Hematopoietic multipotent progenitor cell treated with erythropoietin and hydrocortisone succinate and interleukin-3 and kit ligand, for 17 days (in vitro differentiated cells): ENCODE measurements around the gene CEP72.
"Not testable (repeated sequence)": the region's sequence is repeated elsewhere in the genome, so short reads cannot be mapped to it uniquely, and the experiment has no call there.

Source experiments
- DNase-seq: peaks from one replicate; pipeline ENCODE4 v3.0.0-alpha.2; 2015; ENCODE audit warnings: low spot score

CEP72 gene

DNA sequence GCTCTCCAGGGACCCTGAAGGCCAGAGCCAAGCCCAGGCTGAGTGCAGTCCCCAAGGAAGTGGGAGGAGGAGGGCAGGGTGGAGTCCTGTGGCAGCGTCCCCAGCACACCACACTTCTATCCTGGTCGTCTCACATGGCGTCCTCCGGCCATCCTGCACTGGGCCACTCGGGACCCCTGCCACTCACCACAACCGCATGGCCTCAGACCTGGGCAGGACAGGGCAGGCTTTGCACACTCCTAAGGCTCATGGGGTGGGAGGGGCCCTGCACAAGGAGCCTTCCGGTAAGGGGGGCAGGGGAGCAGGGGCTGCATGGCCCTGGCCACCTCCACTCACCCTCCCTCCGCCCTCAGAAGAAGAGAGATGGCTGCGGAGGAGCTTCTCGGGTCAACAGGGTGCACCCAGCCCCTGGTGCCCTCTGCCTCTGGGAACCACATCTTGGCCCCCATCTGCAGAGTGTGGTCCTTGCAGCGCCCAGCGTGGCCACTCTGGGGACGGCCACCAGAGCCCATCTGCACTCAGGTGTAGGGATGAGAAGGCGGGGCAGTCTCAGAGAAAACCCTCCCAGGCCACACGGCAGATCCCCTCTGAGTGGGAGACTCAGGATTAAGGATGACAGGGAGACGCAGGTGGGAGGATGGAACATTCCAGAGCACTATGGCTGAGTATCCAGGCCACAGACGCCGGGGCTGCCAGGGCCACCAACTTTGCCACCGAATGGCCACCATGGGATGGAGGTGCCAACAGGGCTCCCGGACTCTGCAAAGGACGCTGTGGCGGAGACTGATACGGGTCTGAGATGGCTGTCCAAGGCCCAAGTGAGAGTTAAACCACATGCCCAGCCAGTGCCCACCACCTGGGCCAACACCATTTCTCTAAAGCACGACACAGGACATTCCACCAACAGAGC, 73.4 kb downstream of the CEP72 start:
- DNase-seq: no peak

GRCh38 chr5:686172-686523, 74.0 kb downstream of the CEP72 start:
- not testable (repeated sequence) for DNase-seq

GRCh38 chr5:686936-687335, 74.8 kb downstream of the CEP72 start:
- DNase-seq: not testable (repeated sequence)

GRCh38 chr5:688348-689010, 76.3 kb downstream of the CEP72 start:
- DNase-seq: not testable (repeated sequence)

GRCh38 chr5:690293-690692, 78.2 kb downstream of the CEP72 start:
- not testable (repeated sequence) for DNase-seq

DNA sequence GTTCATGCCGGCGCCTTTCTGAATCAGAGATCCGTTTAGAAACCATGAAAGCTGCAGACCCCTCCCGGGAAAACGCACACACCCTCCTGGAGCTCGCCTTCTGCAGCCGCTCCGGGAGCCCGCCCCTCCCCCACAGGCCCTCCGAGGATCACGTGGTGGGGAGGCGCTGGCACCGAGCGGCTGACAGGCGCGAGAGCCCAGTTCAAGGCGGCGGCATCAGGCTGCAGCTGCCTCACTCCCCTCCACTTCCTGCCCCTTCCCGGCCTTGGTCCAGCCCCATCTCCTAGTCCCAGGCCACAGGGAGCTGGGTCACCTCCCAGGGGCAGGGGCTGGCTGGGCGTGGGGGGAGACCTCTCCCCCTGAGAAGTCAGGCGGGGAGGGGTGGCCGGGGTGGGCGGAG, 78.9 kb downstream of the CEP72 start:
- not testable (repeated sequence) for DNase-seq

- DNase-seq: no peak
These were observed 79.8 kb downstream of the CEP72 start for GRCh38 chr5:691817-692528.

GRCh38 chr5:692529-693041, 80.4 kb downstream of the CEP72 start:
- DNase-seq: not testable (repeated sequence)

DNA sequence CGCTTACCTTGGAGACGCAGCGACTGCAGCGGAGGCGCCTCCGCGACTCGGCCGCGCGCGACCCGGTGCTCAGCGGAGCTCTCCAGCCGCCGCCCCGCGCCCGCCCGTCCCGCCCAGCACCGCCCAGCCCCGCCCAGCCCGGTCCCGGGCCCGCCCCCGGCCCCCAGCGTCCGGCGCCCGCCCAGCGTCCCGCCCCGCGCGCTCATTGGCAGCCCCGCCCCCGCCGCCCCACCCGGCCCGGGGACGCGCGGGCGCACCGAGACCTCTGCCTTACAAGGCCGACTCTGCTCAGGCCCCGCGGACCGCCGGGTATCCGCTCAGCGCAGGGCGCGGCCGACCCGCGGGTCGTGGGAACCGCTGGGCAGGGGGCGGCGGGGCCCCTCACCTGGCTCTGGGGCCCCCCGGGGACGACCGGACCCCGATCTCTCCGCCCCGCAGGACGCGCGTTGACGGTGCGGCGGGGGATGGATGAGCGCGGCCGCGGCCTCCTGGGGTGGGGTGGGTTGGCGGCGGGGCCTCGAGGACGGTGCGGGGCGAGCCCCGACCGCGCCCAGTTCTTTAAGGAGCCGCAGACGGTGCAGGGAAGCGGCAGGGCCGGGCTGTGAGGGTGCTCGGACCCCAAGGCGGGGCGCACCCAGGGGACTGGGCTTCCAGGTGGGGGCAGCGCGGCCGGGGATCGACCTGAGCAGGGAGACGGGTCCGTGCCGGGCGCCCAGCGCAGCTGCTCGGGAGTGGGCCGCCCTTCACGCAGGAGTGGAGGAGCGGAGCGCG, 81.3 kb downstream of the CEP72 start, which contains the start of gene TPPP:
Gene TPPP, minus strand, starts transcription at position 82 of the 771 bp plus-strand sequence. CDS start 15,292 bp downstream, outside the sequence.
- DNase-seq: peak; percentile 39

DNA sequence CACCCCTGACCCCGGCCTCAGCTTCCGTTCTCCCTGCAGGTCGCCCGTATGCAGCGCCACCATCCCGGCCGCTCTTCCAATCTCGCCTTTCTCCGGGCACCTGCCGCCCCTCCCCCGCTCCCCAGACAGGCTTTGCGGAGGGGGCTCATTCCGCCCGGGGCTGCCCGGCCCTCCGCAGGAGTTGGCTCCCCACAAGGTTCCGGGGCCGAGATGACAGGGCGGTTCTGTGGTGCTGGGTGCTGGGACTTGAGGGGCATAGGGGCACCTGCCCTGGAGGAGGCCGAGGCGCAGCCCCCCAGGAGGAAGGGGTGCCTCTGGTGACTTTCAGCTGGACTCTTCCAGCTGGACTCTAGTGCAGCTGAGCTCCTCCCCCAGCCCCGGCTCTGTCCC, 81.9 kb downstream of the CEP72 start:
- not testable (repeated sequence) for DNase-seq

GRCh38 chr5:695475-695874, 83.3 kb downstream of the CEP72 start:
- not testable (repeated sequence) for DNase-seq

- DNase-seq: not testable (repeated sequence)
These were observed 84.1 kb downstream of the CEP72 start for GRCh38 chr5:696191-696590.

- not testable (repeated sequence) for DNase-seq
These were observed 84.9 kb downstream of the CEP72 start for GRCh38 chr5:696753-697702.
